ENCODE measurements around the gene EPB42.

The EPB42 gene

DNA sequence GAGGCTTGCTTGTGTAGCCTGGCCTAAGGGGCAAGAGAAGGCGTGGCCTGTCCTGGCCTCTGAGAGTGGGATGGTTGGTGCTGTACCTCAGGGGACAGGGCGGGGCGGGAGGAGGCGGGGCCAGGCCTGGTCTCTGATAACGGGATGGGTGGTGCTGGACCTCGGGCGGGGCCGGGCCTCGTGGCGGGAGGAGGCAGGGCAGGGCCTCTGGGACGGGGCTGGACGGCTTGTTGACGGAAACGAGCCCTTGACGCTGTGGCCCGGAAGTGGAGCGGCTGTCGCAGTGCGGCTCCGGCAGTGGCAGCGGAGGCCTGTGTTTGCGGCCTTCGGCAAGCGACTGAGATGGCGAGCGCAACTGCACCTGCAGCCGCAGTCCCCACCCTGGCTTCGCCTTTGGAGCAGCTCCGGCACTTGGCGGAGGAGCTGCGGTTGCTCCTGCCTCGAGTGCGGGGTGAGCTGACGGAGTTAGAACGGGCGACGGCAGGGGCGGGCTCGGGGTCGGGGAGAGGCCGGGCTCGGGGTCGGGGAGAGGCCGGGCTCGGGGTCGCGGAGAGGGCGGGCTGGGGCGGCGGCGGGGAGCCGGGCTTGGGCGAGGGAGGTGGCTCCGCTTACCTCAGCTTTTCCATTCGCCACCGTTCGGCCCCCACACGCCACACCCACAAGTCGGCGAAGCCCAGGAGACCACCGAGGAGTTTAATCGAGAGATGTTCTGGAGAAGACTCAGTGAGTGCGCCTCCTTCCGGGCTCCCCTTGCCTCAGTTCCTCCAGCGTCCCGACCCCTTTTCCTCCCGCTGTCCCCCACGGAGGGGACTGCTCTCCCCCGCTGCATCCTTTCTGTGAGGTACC, 35.4 kb downstream of the EPB42 start, which contains the start of gene CCNDBP1 (continued):
- TF ChIP-seq ZNF16 (tag by site-specific recombination; IDR thresholded peaks at IDR 0.05; ENCODE audit: low read depth) (no peak), ZNF121 (tag by site-specific recombination; IDR thresholded peaks at IDR 0.05) (0 out of 2 replicates have a peak, but pooled peaks have one; percentile 34), ZNF670 (tag by site-specific recombination; IDR thresholded peaks at IDR 0.05; ENCODE audit: low read depth) (no peak), ZBTB20 (tag by site-specific recombination; IDR thresholded peaks at IDR 0.05) (peak; percentile 72; the same call in 1 of the 2 replicates), ZNF112 (tag by site-specific recombination; IDR thresholded peaks at IDR 0.05) (no peak), ZNF19 (tag by site-specific recombination; IDR thresholded peaks at IDR 0.05; ENCODE audit: low read depth) (no peak), ZBTB6 (tag by site-specific recombination; IDR thresholded peaks at IDR 0.05) (no peak), ZNF513 (tag by site-specific recombination; IDR thresholded peaks at IDR 0.05) (no peak), ZNF214 (tag by site-specific recombination; IDR thresholded peaks at IDR 0.05; ENCODE audit: borderline replicate concordance) (no peak), ZNF24 (tag by site-specific recombination; IDR thresholded peaks at IDR 0.05) (no peak), ZNF610 (tag by site-specific recombination; IDR thresholded peaks at IDR 0.05; ENCODE audit: borderline replicate concordance) (no peak), BCL11A (tag by site-specific recombination; IDR thresholded peaks at IDR 0.05; ENCODE audit: low read depth) (no peak), PATZ1 (tag by site-specific recombination; IDR thresholded peaks at IDR 0.05) (peak; percentile 79), YY2 (tag by site-specific recombination; IDR thresholded peaks at IDR 0.05) (no peak), ZNF335 (tag by site-specific recombination; conservative IDR thresholded peaks at IDR 0.05) (peak; percentile 73), PRDM1 (tag by site-specific recombination; IDR thresholded peaks at IDR 0.05) (no peak), GLIS1 (tag by site-specific recombination; IDR thresholded peaks at IDR 0.05) (peak; percentile 45; the same call in 1 of the 2 replicates), KLF17 (tag by site-specific recombination; IDR thresholded peaks at IDR 0.05) (peak; percentile 54; the same call in 1 of the 2 replicates), ZSCAN18 (tag by site-specific recombination; IDR thresholded peaks at IDR 0.05) (no peak), ZNF211 (tag by site-specific recombination; IDR thresholded peaks at IDR 0.05; ENCODE audit: low read depth) (no peak), ZFHX2 (tag by site-specific recombination; conservative IDR thresholded peaks at IDR 0.05) (peak; percentile 50; the same call in 1 of the 2 replicates), ZNF555 (tag by site-specific recombination; conservative IDR thresholded peaks at IDR 0.05) (no peak), KLF1 (tag by site-specific recombination; IDR thresholded peaks at IDR 0.05) (peak; percentile 97), ZNF155 (tag by site-specific recombination; IDR thresholded peaks at IDR 0.05) (no peak), ZSCAN30 (tag by site-specific recombination; IDR thresholded peaks at IDR 0.05) (0 out of 2 replicates have a peak, but pooled peaks have one; percentile 11), SP3 (tag by site-specific recombination; IDR thresholded peaks at IDR 0.05) (peak; percentile 91), KLF16 (tag by site-specific recombination; IDR thresholded peaks at IDR 0.05) (peak; percentile 66), SCRT2 (tag by site-specific recombination; IDR thresholded peaks at IDR 0.05) (no peak), ZFP37 (tag by site-specific recombination; IDR thresholded peaks at IDR 0.05) (peak; percentile 60; the same call in 1 of the 2 replicates), ZNF174 (tag by site-specific recombination; IDR thresholded peaks at IDR 0.05) (no peak)
- TF ChIP-seq, protein P1, sequence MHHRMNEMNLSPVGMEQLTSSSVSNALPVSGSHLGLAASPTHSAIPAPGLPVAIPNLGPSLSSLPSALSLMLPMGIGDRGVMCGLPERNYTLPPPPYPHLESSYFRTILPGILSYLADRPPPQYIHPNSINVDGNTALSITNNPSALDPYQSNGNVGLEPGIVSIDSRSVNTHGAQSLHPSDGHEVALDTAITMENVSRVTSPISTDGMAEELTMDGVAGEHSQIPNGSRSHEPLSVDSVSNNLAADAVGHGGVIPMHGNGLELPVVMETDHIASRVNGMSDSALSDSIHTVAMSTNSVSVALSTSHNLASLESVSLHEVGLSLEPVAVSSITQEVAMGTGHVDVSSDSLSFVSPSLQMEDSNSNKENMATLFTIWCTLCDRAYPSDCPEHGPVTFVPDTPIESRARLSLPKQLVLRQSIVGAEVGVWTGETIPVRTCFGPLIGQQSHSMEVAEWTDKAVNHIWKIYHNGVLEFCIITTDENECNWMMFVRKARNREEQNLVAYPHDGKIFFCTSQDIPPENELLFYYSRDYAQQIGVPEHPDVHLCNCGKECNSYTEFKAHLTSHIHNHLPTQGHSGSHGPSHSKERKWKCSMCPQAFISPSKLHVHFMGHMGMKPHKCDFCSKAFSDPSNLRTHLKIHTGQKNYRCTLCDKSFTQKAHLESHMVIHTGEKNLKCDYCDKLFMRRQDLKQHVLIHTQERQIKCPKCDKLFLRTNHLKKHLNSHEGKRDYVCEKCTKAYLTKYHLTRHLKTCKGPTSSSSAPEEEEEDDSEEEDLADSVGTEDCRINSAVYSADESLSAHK (tag by site-specific recombination; IDR thresholded peaks at IDR 0.05): no peak
